HG03196 (cell line): ENCODE measurements around the gene NLRP6.

Experiments
- ATAC-seq: cut with Tn5 transposase; IDR thresholded peaks from one replicate; pipeline ENCODE4 v1.9.1; 2021; ENCODE audit not compliant: unreplicated experiment

Gene NLRP6

GRCh38 chr11:292211-293121 is 14.3 kb downstream of the NLRP6 start:
- ATAC-seq = no peak

- ATAC-seq = no peak
Measured at GRCh38 chr11:293271-293851, 15.2 kb downstream of the NLRP6 start.

GRCh38 chr11:293852-294661 is 15.8 kb downstream of the NLRP6 start:
- ATAC-seq = no peak

- no peak for ATAC-seq
Measured at GRCh38 chr11:294780-295179, 16.6 kb downstream of the NLRP6 start.

GRCh38 chr11:295351-296170 is 17.4 kb downstream of the NLRP6 start:
- ATAC-seq = no peak

GRCh38 chr11:296171-297050 is 18.2 kb downstream of the NLRP6 start:
- ATAC-seq = no peak

GRCh38 chr11:297051-297585 is 18.9 kb downstream of the NLRP6 start:
- ATAC-seq = no peak

GRCh38 chr11:297586-298405 is 19.6 kb downstream of the NLRP6 start:
- no peak for ATAC-seq

GRCh38 chr11:298406-299065 is 20.3 kb downstream of the NLRP6 start:
- ATAC-seq = no peak

GRCh38 chr11:299081-299891 is 21.1 kb downstream of the NLRP6 start, which contains the start of gene IFITM5:
Gene IFITM5 (minus strand): TSS chr11:299526. CDS start chr11:299490, 36 bp downstream.
- ATAC-seq = no peak

- no peak for ATAC-seq
Measured at GRCh38 chr11:299951-300735, 21.9 kb downstream of the NLRP6 start.

GRCh38 chr11:303363-303762 is 25.2 kb downstream of the NLRP6 start:
- ATAC-seq = no peak

- no peak for ATAC-seq
Measured at GRCh38 chr11:304061-304506, 25.9 kb downstream of the NLRP6 start.

- no peak for ATAC-seq
Measured at GRCh38 chr11:304915-305843, 27.0 kb downstream of the NLRP6 start.

- ATAC-seq = no peak
Measured at GRCh38 chr11:305844-306211, 27.6 kb downstream of the NLRP6 start.
